MM.1S (cell line): Measurements from ENCODE around the gene WDFY3.

ENCODE experiments used
- DNase-seq: peaks from one replicate; pipeline ENCODE4 v3.0.0-alpha.2; 2015
- H2AFZ ChIP-seq: fragments of 300-600 bp; sonication (generic); 2 replicates; pipeline ENCODE4 v1.6.0; 2016; ENCODE audit warnings: antibody characterized with exemption, low read length
- H3F3A ChIP-seq: fragments of 300-600 bp; sonication (generic); 2 replicates; pipeline ENCODE4 v1.6.1; 2016; ENCODE audit warnings: mild to moderate bottlenecking, antibody characterized with exemption, low read length, moderate library complexity, mixed read lengths; ENCODE audit not compliant: insufficient read depth
- H3K27ac ChIP-seq: fragments of 300-600 bp; sonication (generic); 2 replicates; pipeline ENCODE4 v1.5.1; 2016; ENCODE audit warnings: mild to moderate bottlenecking, low read length
- H3K27me3 ChIP-seq: fragments of 300-600 bp; sonication (generic); replicated peaks from 2 replicates; pipeline ENCODE4 v1.6.0; 2016; ENCODE audit warnings: low read length; ENCODE audit not compliant: insufficient read depth
- H3K36me3 ChIP-seq: fragments of 300-600 bp; sonication (generic); replicated peaks from 2 replicates; pipeline ENCODE4 v1.6.1; 2016; ENCODE audit warnings: mild to moderate bottlenecking, low read length, mixed read lengths; ENCODE audit not compliant: insufficient read depth
- H3K4me1 ChIP-seq: fragments of 300-600 bp; sonication (generic); 2 replicates; pipeline ENCODE4 v1.6.1; 2016; ENCODE audit warnings: low read length, mixed read lengths
- H3K4me2 ChIP-seq: fragments of 300-600 bp; sonication (generic); 2 replicates; pipeline ENCODE4 v1.6.0; 2016; ENCODE audit warnings: low read depth, low read length
- H3K4me3 ChIP-seq: fragments of 300-600 bp; sonication (generic); 2 replicates; pipeline ENCODE4 v1.5.1; 2016; ENCODE audit warnings: low read length, mixed read lengths
- H3K79me2 ChIP-seq: fragments of 300-600 bp; sonication (generic); 2 replicates; pipeline ENCODE4 v1.6.1; 2016; ENCODE audit warnings: mixed run types, low read length, mixed read lengths
- H3K9ac ChIP-seq: fragments of 300-600 bp; sonication (generic); 2 replicates; pipeline ENCODE4 v1.6.1; 2016; ENCODE audit warnings: low read length, mixed read lengths
- H3K9me2 ChIP-seq: fragments of 300-600 bp; sonication (generic); replicated peaks from 2 replicates; pipeline ENCODE4 v1.6.1; 2016; ENCODE audit warnings: mild to moderate bottlenecking, low read length, mixed read lengths; ENCODE audit not compliant: insufficient read depth
- H3K9me3 ChIP-seq: fragments of 300-600 bp; sonication (generic); replicated peaks from 2 replicates; pipeline ENCODE4 v1.6.1; 2016; ENCODE audit warnings: mild to moderate bottlenecking, low read length, mixed read lengths; ENCODE audit not compliant: insufficient read depth
- H4K20me1 ChIP-seq: fragments of 300-600 bp; sonication (generic); 2 replicates; pipeline ENCODE4 v1.6.1; 2016; ENCODE audit warnings: mild to moderate bottlenecking, low read length, moderate library complexity, mixed read lengths; ENCODE audit not compliant: insufficient read depth
- EZH2 ChIP-seq: fragments of 300-600 bp; sonication (generic); optimal IDR thresholded peaks from 2 replicates; pipeline ENCODE3; 2017; ENCODE audit warnings: low read depth, mild to moderate bottlenecking, antibody characterized with exemption, low read length, mixed read lengths
- EZH2phosphoT487 ChIP-seq: fragments of 300-600 bp; sonication (generic); IDR thresholded peaks from 2 replicates; pipeline ENCODE4 v1.6.1; 2018; ENCODE audit warnings: antibody characterized with exemption, low read length
- TF ChIP-seq, protein P1 (sequence below): fragments of 300-600 bp; sonication (generic); IDR thresholded peaks from 2 replicates; pipeline ENCODE4 v1.5.1; 2016; ENCODE audit warnings: antibody characterized with exemption, low read length, mixed read lengths

Gene WDFY3

DNA sequence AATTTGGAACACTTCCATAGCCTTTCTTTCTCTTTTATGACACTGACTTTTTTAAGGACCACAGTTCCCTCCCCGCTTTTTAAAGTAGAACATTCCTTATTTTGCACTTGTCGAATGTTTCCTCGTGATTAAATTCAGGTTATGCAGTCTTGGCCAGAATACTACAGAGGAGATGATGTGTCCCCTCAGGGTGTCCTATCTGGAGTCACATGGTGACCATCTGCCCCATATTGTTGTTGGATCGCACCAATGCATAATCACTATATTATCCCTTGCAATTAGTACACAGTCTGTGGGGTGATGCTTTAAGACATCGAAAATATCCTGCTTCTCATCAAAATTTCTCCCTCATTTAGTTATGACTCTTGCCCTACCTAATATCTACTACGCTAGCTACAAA is 27.4 kb downstream of the WDFY3 start:
- TF ChIP-seq EZH2phosphoT487 (no peak), EZH2 (no peak)
- TF ChIP-seq, protein P1, sequence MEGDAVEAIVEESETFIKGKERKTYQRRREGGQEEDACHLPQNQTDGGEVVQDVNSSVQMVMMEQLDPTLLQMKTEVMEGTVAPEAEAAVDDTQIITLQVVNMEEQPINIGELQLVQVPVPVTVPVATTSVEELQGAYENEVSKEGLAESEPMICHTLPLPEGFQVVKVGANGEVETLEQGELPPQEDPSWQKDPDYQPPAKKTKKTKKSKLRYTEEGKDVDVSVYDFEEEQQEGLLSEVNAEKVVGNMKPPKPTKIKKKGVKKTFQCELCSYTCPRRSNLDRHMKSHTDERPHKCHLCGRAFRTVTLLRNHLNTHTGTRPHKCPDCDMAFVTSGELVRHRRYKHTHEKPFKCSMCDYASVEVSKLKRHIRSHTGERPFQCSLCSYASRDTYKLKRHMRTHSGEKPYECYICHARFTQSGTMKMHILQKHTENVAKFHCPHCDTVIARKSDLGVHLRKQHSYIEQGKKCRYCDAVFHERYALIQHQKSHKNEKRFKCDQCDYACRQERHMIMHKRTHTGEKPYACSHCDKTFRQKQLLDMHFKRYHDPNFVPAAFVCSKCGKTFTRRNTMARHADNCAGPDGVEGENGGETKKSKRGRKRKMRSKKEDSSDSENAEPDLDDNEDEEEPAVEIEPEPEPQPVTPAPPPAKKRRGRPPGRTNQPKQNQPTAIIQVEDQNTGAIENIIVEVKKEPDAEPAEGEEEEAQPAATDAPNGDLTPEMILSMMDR = no peak
- H3K79me2 ChIP-seq = no peaks in the 10 kb centered on the region
- H3K9me3 ChIP-seq = no peaks in the 10 kb centered on the region
- no peaks in the 10 kb centered on the region for H3K27me3 ChIP-seq
- H3K4me3 ChIP-seq = no peak overlapping the region
- H4K20me1 ChIP-seq = no peaks in the 10 kb centered on the region
- H3K27ac ChIP-seq = no peak overlapping the region
- DNase-seq = no peak
- H3K36me3 ChIP-seq = no peaks in the 10 kb centered on the region
- H2AFZ ChIP-seq = no peak overlapping the region
- no peaks in the 10 kb centered on the region for H3K4me1 ChIP-seq
- H3K4me2 ChIP-seq = no peak overlapping the region
- no peaks in the 10 kb centered on the region for H3F3A ChIP-seq
- H3K9ac ChIP-seq = no peak overlapping the region
- no peaks in the 10 kb centered on the region for H3K9me2 ChIP-seq

DNA sequence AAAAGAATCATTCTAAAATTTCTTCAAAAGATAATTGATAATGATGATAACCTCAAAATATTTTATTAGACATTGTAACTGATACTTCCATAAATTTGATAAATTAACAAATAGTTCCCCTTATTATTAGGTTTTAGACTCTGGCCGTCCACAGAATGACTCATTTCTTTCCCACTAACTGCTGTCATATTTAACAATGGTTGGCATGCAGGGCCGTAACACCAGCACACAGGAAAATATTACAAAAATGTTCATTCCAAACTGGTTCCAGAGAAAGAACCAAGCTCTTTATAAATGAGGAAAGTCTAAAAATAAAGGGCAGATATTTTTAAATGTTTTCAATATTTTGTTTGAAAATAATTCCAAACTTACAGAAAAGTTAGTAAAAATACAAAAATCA is 28.2 kb downstream of the WDFY3 start:
- Histone ChIP-seq H3K4me3 (no peak overlapping the region), H3F3A (no peaks in the 10 kb centered on the region), H3K36me3 (no peaks in the 10 kb centered on the region), H2AFZ (no peak overlapping the region), H3K9me3 (no peaks in the 10 kb centered on the region), H3K9ac (no peak overlapping the region), H3K79me2 (no peaks in the 10 kb centered on the region), H3K9me2 (no peaks in the 10 kb centered on the region), H3K4me1 (no peaks in the 10 kb centered on the region), H3K27me3 (no peaks in the 10 kb centered on the region), H3K27ac (no peak overlapping the region), H4K20me1 (no peaks in the 10 kb centered on the region), H3K4me2 (no peak overlapping the region)
- no peak for DNase-seq
- TF ChIP-seq EZH2phosphoT487 = no peak

DNA sequence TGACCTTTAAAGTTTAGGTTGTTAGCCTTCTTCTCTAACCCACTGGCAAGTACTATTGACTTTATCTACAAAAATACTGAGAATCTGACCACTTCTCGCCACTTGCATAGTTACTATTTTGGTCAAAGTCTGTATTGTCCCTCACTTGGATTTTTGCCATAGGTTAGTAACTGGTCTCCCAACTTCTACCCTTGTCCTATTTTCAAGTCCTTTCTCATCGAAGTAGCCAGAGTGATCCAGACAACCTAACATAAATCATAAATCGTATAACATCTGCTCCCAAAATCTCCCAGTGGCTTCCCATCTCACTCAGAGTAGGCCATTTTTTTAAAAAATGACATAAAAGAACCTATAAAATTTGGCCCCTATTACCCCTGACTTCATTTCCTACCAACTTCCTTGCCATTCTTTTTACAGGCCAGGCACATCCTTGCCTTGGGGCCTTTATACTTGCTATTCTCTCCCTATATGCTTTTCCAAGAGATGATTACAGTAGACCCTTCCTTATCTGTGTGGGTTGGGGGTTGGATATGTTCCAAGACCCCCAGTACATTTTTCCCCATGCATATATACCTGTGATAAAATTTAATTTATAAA is 29.0 kb downstream of the WDFY3 start:
- Histone ChIP-seq H3K9me3 (no peaks in the 10 kb centered on the region), H3K27ac (no peak overlapping the region), H2AFZ (no peak overlapping the region), H3K27me3 (no peaks in the 10 kb centered on the region), H3K4me2 (no peak overlapping the region), H3K36me3 (no peaks in the 10 kb centered on the region), H3K9ac (no peak overlapping the region), H3K4me3 (no peak overlapping the region), H4K20me1 (no peaks in the 10 kb centered on the region), H3F3A (no peaks in the 10 kb centered on the region), H3K9me2 (no peaks in the 10 kb centered on the region), H3K4me1 (no peaks in the 10 kb centered on the region), H3K79me2 (no peaks in the 10 kb centered on the region)
- no peak for TF ChIP-seq EZH2phosphoT487
- TF ChIP-seq, protein P1 = no peak
- DNase-seq = no peak

DNA sequence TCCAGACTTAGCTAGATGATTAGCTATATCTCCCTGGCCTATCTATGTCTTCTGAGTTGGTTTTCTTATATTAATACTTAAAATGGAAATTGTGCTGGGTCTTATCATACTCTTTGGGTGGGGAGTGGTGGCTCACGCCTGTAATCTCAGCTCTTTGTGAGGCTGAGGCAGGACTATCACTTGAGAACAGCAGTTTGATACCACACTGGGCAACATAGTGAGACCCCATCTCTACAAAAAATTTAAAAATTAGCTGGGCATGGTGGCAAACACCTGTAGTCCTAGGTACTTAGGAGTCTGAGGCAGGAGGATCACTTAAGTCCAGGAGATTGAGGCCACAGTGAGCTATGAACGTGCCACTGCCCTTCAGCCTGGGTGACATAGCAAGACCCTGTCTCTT is 30.4 kb downstream of the WDFY3 start:
- H3K4me1 ChIP-seq = no peaks in the 10 kb centered on the region
- no peak overlapping the region for H3K4me3 ChIP-seq
- H3K79me2 ChIP-seq = no peaks in the 10 kb centered on the region
- no peak overlapping the region for H2AFZ ChIP-seq
- H3K4me2 ChIP-seq = no peak overlapping the region
- no peaks in the 10 kb centered on the region for H3K9me2 ChIP-seq
- no peak for TF ChIP-seq EZH2
- TF ChIP-seq, protein P1 = no peak
- no peak for TF ChIP-seq EZH2phosphoT487
- H3K9me3 ChIP-seq = no peaks in the 10 kb centered on the region
- H3F3A ChIP-seq = no peaks in the 10 kb centered on the region
- H3K27me3 ChIP-seq = no peaks in the 10 kb centered on the region
- no peaks in the 10 kb centered on the region for H4K20me1 ChIP-seq
- H3K36me3 ChIP-seq = no peaks in the 10 kb centered on the region
- no peak overlapping the region for H3K9ac ChIP-seq
- H3K27ac ChIP-seq = no peak overlapping the region
- DNase-seq = no peak
